ENCODE data around the gene RNF38. TPM values are rescaled to one million over a fixed set of nuclear protein-coding genes. Genes with fewer than 3 reads are reported as not detected.
"Not testable (repeated sequence)": the region's sequence is repeated elsewhere in the genome, so short reads cannot be mapped to it uniquely, and the experiment has no call there.

The RNF38 gene
- total RNA-seq, 1 donor from 2014 or later: 14.0 TPM

GRCh38 chr9:36336131-36336907 is 63.8 kb downstream of the RNF38 start:
- no peak for DNase-seq (ENCODE audit: low read depth, low spot score)

DNA sequence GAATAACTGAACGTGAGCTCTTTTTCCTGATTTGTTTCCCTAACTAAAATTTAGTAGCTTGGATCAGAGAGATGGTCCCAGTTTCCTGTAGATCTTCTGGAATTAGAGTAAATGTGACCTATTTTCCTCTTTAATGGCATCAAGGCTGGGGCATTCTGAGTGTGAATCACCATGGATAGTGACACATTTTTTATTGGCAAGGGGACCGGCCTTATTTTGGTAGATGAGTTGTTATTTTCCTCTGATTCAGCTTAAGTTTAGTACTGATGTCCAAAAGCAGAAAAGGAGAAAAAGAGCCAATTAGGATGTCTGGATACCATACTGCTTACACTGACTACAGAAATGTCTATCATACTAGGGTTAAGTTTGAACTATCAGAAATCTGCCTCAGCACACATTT is 68.1 kb downstream of the RNF38 start:
- no peak for DNase-seq (ENCODE audit: low read depth, low spot score)

DNA sequence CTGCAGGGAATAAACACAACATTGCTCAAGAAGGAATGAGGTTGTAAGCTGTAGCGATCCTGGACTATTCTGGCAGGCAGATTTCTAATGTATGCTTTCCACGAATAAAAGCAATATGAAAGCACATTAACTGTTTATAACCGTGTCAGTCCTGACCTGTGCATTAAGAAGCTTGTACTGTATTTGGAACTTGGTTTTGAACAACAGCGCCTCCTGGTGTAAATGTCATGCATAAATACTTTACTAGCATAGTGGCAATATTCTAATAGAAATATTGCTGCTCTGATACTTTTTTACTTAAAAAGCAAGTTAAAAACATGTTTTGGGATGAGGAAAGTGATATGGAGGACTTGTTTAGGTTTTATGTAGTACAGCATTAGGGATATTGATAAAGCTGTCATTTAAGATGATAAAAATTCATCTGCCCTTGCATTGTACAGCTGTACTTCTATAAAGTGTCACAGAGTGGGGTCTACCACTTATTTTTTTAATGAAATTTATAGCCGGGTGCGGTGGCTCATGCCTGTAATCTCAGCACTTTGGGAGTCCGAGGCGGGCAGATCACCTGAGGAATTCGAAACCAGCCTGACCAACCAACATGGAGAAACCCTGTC is 71.2 kb downstream of the RNF38 start:
- peak; percentile 26 for DNase-seq (ENCODE audit: low read depth, low spot score)

DNA sequence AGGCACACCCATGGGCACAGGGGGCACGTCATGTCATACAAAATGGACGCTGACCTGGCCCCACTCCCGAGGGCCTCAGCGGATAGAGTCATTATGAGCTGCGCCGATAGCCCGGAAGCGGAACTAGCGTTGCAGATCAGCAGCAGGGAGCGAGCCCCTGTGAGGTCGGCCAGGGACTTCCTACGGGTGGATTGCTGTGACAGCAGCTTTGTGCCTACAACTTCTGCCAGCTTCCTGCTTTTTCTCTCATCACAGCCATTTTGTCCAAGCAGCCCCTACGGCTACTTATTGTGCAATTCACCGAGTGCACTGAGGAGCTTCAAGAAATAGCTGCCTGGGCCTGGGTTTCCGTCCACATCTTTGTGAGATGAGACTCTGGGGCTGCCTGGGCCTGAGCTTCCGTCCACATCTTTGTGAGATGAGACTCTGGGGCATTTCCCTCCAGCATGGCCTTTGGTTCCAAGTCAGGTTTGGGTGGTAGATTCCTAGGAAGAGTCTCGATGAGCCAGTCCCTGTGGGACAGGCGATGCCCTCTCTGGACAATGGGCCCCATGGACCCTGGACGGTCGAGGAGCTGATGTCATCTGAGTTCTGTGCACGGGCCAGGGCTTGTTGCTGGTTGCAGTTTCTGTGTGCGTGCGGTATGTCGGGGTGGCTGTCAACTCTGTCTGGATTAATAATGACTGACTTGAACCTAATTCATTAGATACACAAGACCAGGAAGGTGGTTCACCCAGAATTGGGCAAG is 74.8 kb downstream of the RNF38 start:
- no peak for DNase-seq (ENCODE audit: low read depth, low spot score)

- DNase-seq (ENCODE audit: low read depth, low spot score): no peak
Measured at GRCh38 chr9:36323926-36324325, 76.1 kb downstream of the RNF38 start.

- no peak for DNase-seq (ENCODE audit: low read depth, low spot score)
Measured at GRCh38 chr9:36322462-36322861, 77.6 kb downstream of the RNF38 start.

DNA sequence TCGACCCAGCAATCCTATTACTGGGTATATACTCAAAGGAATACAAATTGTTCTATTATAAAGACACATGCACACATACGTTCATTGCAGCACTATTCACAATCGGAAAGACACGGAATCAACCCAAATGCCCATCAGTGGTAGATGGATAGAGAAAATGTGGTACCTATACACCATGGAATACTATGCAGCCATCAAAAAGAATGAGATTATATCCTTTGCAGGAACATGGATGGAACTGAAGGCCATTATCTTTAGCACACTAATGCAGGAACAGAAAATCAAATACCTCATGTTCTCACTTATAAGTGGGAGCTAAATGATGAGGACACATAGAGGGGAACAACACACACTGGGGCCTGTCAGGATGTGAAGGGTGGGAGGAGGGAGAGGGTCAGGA is 78.2 kb downstream of the RNF38 start:
- not testable (repeated sequence) for DNase-seq (ENCODE audit: low read depth, low spot score)

DNA sequence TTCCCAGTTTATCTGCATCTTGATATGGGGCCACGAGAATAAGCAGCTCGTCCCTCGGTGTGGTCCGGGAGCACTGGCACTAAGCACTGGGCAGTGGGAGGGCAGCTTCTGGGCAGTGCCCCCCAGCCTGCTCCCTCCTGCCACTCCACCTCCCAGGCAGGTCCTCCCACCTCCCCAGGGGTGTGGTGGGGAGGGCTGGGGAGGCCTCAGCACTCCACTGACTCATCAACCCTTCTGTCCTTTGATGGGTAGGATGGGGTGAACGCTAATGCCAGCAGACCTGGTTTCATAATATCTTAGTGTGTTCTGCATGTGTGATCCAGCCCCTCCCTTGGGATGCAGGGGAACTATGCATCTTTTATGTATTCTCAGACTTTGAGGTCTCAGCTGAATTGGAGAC is 79.6 kb downstream of the RNF38 start:
- DNase-seq (ENCODE audit: low read depth, low spot score): no peak

GRCh38 chr9:36319806-36320205 is 80.3 kb downstream of the RNF38 start:
- no peak for DNase-seq (ENCODE audit: low read depth, low spot score)

- no peak for DNase-seq (ENCODE audit: low read depth, low spot score)
Measured at GRCh38 chr9:36319183-36319582, 80.9 kb downstream of the RNF38 start.

- DNase-seq (ENCODE audit: low read depth, low spot score): no peak
Measured at GRCh38 chr9:36318212-36318802, 81.8 kb downstream of the RNF38 start.

- no peak for DNase-seq (ENCODE audit: low read depth, low spot score)
Measured at GRCh38 chr9:36317766-36318165, 82.3 kb downstream of the RNF38 start.

DNA sequence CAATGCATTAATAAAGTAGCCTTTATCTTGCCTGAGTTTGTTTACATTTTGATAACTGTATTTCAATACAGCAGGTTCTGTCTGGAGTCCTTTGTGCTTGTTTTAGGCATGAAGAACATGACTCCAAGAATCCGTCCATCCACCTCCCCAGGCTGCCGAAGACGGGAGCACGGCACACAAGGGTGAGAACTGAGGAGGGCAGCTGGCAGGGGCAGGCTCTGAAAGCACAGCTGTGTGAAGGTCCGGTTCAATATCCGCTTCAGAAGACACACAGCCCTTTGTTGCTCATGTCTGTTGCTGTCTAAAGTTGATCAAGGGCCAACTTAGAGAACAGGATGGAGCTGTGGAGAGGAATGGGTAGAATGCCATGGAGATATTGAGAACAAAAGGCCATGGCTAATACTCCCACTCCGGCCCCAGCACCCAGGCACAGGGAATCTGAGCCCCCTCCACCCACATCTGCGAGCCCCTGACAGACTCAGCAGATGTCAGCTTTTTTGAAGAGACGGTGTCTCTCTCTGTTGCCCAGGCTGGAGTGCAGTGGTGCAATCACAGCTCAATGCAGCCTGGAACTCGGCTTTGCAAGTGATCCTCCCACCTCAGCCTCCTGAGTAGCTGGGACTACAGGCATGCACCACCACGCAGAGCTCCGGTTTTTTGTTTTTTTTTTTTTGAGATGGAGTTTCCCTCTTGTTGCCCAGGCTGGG is 83.3 kb downstream of the RNF38 start:
- DNase-seq (ENCODE audit: low read depth, low spot score): peak; percentile 46

GRCh38 chr9:36316049-36316448 is 84.0 kb downstream of the RNF38 start:
- no peak for DNase-seq (ENCODE audit: low read depth, low spot score)

DNA sequence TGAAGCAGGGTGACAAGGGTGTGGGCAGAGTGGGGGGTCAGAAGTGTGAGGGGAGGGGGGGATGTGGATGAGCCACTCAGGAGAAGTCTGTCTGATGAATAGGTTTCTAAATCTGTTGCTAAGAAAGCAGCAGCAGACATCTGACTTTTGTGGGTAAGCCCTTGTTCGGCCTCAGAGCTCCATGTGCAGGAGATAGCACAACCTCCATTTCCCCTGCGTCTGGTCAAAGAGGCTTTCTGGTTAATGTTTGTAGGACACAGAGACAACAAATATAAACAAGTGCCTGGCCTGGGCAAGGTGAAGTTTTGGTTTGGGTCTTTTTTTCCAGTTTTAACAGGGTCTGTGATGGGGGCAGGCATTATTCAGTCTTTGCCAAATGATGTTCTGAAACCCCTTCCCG is 84.8 kb downstream of the RNF38 start:
- DNase-seq (ENCODE audit: low read depth, low spot score): no peak

DNA sequence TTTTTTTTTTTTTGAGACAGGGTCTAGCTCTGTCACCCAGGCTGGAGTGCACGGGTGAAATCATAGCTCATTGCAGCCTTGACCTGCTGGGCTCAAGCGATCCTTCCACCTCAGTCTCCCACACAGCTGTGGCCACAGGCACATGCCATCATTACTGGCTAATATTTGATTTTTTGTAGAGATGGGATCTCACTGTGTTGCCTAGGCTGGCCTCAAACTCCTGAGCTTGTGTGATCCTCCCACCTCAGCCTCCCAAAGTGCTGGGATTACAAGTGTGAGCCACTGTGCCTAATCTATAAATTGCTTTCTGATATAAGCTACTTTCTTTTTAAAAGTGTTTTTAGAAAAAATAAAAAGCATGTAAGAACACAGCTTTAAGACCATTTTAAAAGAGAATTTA is 85.3 kb downstream of the RNF38 start:
- no peak for DNase-seq (ENCODE audit: low read depth, low spot score)

GRCh38 chr9:36306471-36307306 is 93.4 kb downstream of the RNF38 start:
- no peak for DNase-seq (ENCODE audit: low read depth, low spot score)

DNA sequence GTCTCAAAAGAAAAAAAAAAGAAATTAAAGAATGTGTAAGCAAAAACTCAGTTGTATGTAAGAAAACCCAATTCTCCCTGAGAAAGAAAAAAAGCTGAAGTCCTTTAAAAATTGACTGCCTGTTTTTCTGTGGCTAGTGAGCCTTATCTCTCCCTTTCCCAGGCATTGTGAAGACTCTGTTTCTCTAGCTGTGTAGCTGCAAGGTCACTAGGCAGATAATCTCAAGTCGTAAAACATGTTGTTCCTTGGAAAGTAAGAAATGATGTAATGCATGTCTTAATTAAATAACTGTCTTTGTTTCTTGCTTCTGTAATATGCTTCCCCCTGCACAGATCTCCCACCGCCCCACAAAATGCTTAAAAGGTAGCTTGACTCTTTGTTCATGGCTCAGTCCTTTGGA is 95.7 kb downstream of the RNF38 start:
- DNase-seq (ENCODE audit: low read depth, low spot score): not testable (repeated sequence)

DNA sequence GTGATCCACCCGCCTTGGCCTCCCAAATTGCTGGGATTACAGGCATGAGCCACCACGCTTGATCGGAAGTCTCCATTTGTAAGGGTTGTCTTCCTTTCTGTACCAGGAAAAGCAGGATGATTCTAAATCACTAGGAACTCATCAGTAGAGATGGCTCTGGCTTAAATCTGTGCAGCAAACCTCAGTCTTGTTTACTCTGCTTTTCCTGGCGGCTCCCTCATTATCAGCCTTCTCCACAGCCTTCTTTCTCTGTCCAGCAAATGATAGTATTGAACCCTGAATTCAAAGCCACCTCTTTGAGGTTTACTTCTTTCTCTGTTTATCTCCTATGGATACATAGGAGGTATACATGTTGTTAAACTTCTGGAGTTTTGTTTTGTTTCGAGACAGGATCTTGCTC is 98.8 kb downstream of the RNF38 start:
- no peak for DNase-seq (ENCODE audit: low read depth, low spot score)

DNA sequence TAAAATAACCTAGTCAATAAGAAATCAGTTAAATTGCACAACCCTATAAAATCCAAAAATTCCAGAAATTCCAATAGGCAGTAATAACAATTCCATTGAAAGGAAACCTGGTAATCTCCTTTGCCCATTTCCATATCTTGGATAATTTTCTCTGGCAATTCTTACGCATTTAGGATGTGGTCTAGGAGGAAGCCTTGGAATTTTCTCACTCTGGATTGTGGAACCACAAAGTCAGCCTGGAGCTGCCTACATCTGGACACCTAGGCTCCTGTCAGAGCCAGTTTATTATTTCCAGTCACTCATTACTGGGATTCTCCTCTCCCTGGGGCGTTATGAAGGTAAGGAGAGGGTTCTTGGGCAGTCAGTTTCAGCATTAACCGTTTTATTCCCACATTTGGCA is 101.5 kb downstream of the RNF38 start:
- DNase-seq (ENCODE audit: low read depth, low spot score): no peak

DNA sequence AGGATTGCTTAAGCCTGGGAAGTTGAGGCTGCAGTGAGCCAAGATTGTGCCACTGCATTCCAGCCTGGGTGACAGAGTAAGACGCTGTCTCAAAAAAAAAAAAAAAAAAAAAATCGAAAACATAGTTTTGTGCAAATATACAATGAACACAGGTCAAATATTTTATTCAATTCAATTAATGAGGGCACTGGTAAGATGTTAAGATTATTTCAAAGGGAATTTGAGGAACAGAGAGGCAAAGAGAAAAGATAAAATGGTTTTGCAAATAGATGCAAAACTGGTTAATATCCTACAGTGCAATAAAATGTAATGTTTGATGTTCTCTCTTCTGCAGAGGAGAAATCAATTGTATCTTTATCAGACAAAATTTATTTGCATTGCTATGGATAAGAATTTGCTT is 102.3 kb downstream of the RNF38 start:
- no peak for DNase-seq (ENCODE audit: low read depth, low spot score)
